Activated B cell treated with CpG ODN at 0.5 μM for 24 hours (primary cell): ENCODE data around the gene IGF2. TPM values are rescaled to one million over a fixed set of nuclear protein-coding genes. Genes with fewer than 3 reads are reported as not detected.

ENCODE experiments used
- ATAC-seq: fragments of 200-7000 bp; cut with Tn5 transposase; one replicate; pipeline ENCODE4 v1.10.0; 2021; ENCODE audit warnings: low read depth, mild to moderate bottlenecking, moderate library complexity
- CTCF ChIA-PET: fragments of 350-600 bp; sonication (Branson Sonifier 250); formaldehyde crosslinking; loops from one replicate; lab custom pipeline; 2021; ENCODE audit warnings: antibody characterized with exemption; lab: Charles Lee
- POLR2A ChIA-PET: fragments of 350-600 bp; sonication (Branson Sonifier 250); formaldehyde crosslinking; loops from one replicate; lab custom pipeline; 2021; ENCODE audit warnings: antibody characterized with exemption; lab: Charles Lee
- DNase-seq: peaks from one replicate; pipeline ENCODE4 v3.0.0; 2022
- H3K27ac Mint-ChIP-seq: one replicate; pipeline ENCODE4 v1.8.0; 2020; ENCODE audit warnings: mixed read lengths
- H3K27me3 Mint-ChIP-seq: one replicate; pipeline ENCODE4 v1.8.0; 2021; ENCODE audit warnings: mixed read lengths
- H3K36me3 Mint-ChIP-seq: one replicate; pipeline ENCODE4 v1.8.0; 2021; ENCODE audit warnings: low read depth, mixed read lengths
- H3K4me1 Mint-ChIP-seq: one replicate; pipeline ENCODE4 v1.8.0; 2021; ENCODE audit warnings: mixed read lengths
- H3K4me3 Mint-ChIP-seq: one replicate; pipeline ENCODE4 v1.8.0; 2020; ENCODE audit warnings: mild to moderate bottlenecking, mixed read lengths
- H3K9me3 Mint-ChIP-seq: one replicate; pipeline ENCODE4 v1.8.0; 2020; ENCODE audit warnings: mixed read lengths
- intact Hi-C: fragments of 100-400 bp; cut with micrococcal nuclease; formaldehyde crosslinking; loops from one replicate; pipeline ENCODE4 v1.15.1; 2024
- total RNA-seq: library from RNA; stranded (reverse); gene quantifications from 2 replicates; pipeline ENCODE4 v1.2.3, GENCODE V29; 2022
- TF ChIP-seq, protein P1 (sequence below): fragments of 200-600 bp; IDR thresholded peaks from one replicate; pipeline ENCODE4 v1.8.0; 2022; ENCODE audit warnings: antibody characterized with exemption, mild to moderate bottlenecking

Gene IGF2
- total RNA-seq, 1 donor from 2014 or later: not detected

DNA sequence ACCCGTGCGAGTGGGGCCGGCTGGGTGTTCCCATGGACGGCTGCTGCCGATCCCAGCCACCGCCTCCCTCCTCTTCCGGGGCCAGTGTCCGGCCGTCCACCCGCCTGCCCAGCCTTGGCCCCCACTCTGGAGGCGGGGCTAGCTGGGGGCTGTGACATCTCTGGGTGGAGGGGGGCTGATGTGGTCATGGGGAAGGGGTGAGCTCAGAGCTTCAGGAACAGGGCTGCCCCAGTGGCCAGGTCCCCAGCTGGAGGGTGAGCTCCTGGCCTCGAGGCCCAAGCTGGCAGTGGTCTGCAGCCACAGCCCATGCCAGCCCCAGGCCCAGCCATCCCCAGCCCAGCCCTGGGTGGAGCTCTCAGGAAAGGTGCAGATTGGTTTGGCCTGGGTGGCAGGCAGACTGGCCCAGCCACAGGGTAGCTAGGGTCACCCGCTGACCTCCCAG is 19.1 kb upstream of the IGF2 start:
- peaks cover 3% of the 10 kb centered on the region for H3K27me3 Mint-ChIP-seq
- ATAC-seq (no peak), DNase-seq (no peak)
- TF ChIP-seq, protein P1, sequence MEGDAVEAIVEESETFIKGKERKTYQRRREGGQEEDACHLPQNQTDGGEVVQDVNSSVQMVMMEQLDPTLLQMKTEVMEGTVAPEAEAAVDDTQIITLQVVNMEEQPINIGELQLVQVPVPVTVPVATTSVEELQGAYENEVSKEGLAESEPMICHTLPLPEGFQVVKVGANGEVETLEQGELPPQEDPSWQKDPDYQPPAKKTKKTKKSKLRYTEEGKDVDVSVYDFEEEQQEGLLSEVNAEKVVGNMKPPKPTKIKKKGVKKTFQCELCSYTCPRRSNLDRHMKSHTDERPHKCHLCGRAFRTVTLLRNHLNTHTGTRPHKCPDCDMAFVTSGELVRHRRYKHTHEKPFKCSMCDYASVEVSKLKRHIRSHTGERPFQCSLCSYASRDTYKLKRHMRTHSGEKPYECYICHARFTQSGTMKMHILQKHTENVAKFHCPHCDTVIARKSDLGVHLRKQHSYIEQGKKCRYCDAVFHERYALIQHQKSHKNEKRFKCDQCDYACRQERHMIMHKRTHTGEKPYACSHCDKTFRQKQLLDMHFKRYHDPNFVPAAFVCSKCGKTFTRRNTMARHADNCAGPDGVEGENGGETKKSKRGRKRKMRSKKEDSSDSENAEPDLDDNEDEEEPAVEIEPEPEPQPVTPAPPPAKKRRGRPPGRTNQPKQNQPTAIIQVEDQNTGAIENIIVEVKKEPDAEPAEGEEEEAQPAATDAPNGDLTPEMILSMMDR: no peak
- ChIA-PET CTCF (no interaction called here), POLR2A (no interaction called here)
- H3K36me3 Mint-ChIP-seq: no peaks in the 10 kb centered on the region
- no peaks in the 10 kb centered on the region for H3K4me1 Mint-ChIP-seq
- intact Hi-C loops: no loop called here
- H3K4me3 Mint-ChIP-seq: no peak overlapping the region
- H3K9me3 Mint-ChIP-seq: no peaks in the 10 kb centered on the region
- no peak overlapping the region for H3K27ac Mint-ChIP-seq

- H3K27me3 Mint-ChIP-seq: no peaks in the 10 kb centered on the region
- POLR2A ChIA-PET: no interaction called here
- intact Hi-C loops: no loop called here
These were observed 18.3 kb upstream of the IGF2 start for GRCh38 chr11:2157294-2158040.

DNA sequence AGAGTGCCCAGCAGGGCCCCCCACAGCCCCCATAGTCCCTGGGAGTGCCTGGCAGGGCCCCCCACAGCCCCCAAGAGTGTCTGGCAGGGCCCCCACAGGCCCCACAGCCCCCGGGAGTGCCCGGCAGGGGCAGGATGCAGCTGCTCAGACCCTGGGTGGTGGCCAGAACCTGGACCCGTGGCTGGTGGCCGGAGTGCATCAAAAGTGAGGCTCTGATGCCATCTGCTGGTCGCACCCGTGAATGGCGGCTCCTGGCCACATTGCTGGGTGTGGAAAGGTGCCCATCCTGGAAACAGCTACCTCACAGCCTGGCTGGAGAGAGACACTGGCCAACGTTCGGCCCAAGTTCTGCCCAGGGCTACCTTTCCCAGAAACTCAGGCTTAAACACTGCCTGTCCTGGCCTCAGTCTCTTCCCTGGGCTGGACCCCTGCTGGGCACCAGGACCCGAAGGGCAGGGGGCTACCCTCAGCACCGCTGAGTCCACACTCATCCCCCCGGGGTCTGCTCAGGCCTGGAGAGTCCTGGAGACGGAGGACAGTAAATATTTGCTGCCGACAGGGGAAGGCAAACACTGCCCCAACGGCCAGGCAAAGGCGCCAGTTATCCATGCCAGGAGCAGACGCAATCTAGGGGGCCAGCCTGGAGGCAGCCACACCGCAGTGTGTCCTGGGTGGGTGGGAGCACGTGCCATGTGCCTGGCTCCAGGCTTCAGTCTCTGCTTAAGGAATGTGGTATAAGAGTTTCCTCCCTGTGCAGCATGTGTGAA is 17.4 kb upstream of the IGF2 start:
- TF ChIP-seq, protein P1: no peak
- no peak for ATAC-seq
- Mint-ChIP-seq H3K36me3 (no peaks in the 10 kb centered on the region), H3K9me3 (no peaks in the 10 kb centered on the region), H3K4me3 (no peak overlapping the region), H3K27me3 (peaks cover 2% of the 10 kb centered on the region), H3K27ac (peak overlapping the region; percentile 35), H3K4me1 (peaks cover 4% of the 10 kb centered on the region)
- ChIA-PET CTCF (interaction anchor here (1.3 to 2.5 kb wide), 2 partner anchors 118 to 463 kb away, joined by 6 to 12 read pairs; no protein-coding TSS in a partner anchor), POLR2A (no interaction called here)
- intact Hi-C loops: loop anchor here (1.0 kb wide), 1 partner anchor 504 kb away; no protein-coding TSS in a partner anchor
- peak; percentile 46 for DNase-seq

More at GRCh38 chr11:2157294-2158040, 18.3 kb upstream of the IGF2 start:
- ATAC-seq: no peak
- CTCF ChIA-PET: interaction anchor here (2.5 kb wide), 1 partner anchor 464 kb away, joined by 12 read pairs; no protein-coding TSS in a partner anchor
- no peak for DNase-seq
- no peaks in the 10 kb centered on the region for H3K4me1 Mint-ChIP-seq
- H3K9me3 Mint-ChIP-seq: no peaks in the 10 kb centered on the region
- TF ChIP-seq, protein P1: no peak
- H3K27ac Mint-ChIP-seq: no peak overlapping the region
- no peak overlapping the region for H3K4me3 Mint-ChIP-seq
- H3K36me3 Mint-ChIP-seq: no peaks in the 10 kb centered on the region

GRCh38 chr11:2155511-2155910 is 16.3 kb upstream of the IGF2 start:
- TF ChIP-seq, protein P1: no peak
- intact Hi-C loops: no loop called here
- Mint-ChIP-seq H3K4me1 (peaks cover 12% of the 10 kb centered on the region), H3K27me3 (peaks cover 10% of the 10 kb centered on the region), H3K36me3 (no peaks in the 10 kb centered on the region), H3K4me3 (no peak overlapping the region), H3K27ac (no peak overlapping the region), H3K9me3 (no peaks in the 10 kb centered on the region)
- ChIA-PET POLR2A (no interaction called here), CTCF (interaction anchor here (1.3 to 2.5 kb wide), 2 partner anchors 117 to 462 kb away, joined by 6 to 12 read pairs; no protein-coding TSS in a partner anchor)
- DNase-seq (no peak), ATAC-seq (no peak)

DNA sequence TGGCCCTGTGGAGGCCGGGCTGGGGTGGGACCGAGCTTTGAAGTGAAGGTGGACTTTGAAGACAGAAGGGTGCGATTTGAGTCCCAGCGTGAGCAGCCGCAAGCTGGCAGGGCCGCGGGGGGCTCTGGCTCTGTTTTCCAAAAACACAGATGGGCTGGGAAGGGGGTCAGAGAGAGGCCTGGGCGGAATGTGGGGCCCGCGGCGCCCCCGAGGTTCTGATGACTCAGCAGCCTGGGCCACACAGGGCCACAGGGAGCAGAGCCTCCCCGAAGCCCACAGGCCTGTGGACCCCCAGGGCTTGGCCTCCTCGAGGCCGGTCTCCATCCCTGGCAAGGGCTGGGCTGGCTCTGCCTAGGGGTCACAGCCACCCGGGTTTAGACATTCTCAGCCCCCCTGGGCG is 15.7 kb upstream of the IGF2 start:
- TF ChIP-seq, protein P1: no peak
- Mint-ChIP-seq H3K4me3 (no peak overlapping the region), H3K36me3 (no peaks in the 10 kb centered on the region), H3K27ac (no peak overlapping the region), H3K4me1 (peaks cover 12% of the 10 kb centered on the region), H3K27me3 (peaks cover 16% of the 10 kb centered on the region), H3K9me3 (no peaks in the 10 kb centered on the region)
- ATAC-seq: no peak
- DNase-seq: no peak
- intact Hi-C loops: no loop called here
- ChIA-PET POLR2A (no interaction called here), CTCF (interaction anchor here (1.6 to 8.6 kb wide), 4 partner anchors 118 to 502 kb away, joined by 7 to 184 read pairs (median 72); no protein-coding TSS in a partner anchor)
